Measurements from ENCODE around the gene WASHC4.

Gene WASHC4

DNA sequence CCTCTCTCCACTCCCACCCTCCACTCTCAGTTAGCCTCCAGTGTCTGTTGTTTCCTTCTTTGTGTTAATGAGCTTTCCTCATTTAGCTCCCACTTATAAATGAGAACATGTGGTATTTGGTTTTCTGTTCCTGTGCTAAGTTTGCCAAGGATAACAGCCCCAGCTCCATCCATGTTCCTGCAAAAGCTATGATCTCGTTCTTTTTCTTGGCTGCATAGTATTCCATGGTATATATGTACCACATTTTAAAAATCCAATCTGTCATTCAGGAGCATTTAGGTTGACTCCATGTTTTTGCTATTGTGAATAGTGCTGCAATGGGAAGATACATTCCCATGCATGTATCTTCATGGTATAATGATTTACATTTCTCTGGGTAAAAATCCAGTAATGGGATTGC, 2.8 kb upstream of the WASHC4 start:
- Histone ChIP-seq H4K20me1 (ENCODE audit: insufficient read depth, low read length) (peaks cover 4% of the 10 kb centered on the region; the same call in 1 of the 2 replicates), H3K79me2 (ENCODE audit: insufficient read depth, low read length) (peaks cover 22% of the 10 kb centered on the region), H3K4me1 (ENCODE audit: insufficient read depth, low read length) (peaks cover 27% of the 10 kb centered on the region), H3K4me3 (ENCODE audit: low read depth in 1 of 2, low read length in 2 of 2) (no peak overlapping the region), H3K27ac (ENCODE audit: low read length) (no peak overlapping the region), H3K36me3 (ENCODE audit: insufficient read depth, low read length) (no peaks in the 10 kb centered on the region; the same call in 1 of the 2 replicates), H3K27me3 (ENCODE audit: insufficient read depth, low read length, poor library complexity) (peaks cover 11% of the 10 kb centered on the region), H2AFZ (ENCODE audit: low read depth, low read length) (no peak overlapping the region), H3K9me3 (ENCODE audit: insufficient read depth, low read length, severe bottlenecking) (no peaks in the 10 kb centered on the region), H3K9ac (ENCODE audit: low read depth, low read length) (no peak overlapping the region), H3K4me2 (ENCODE audit: insufficient read depth, low read length) (no peak overlapping the region)
- DNase-seq (no peak), ATAC-seq (ENCODE audit: insufficient read depth, low read depth) (no peak)
- no peak for TF ChIP-seq EZH2 (IDR thresholded peaks at IDR 0.05; ENCODE audit: borderline replicate concordance, low read depth, low read length, severe bottlenecking)
- no peak for TF ChIP-seq CTCF (IDR thresholded peaks at IDR 0.05; ENCODE audit: borderline replicate concordance, extremely low read depth, low read length, poor library complexity, severe bottlenecking)

GRCh38 chr12:105106621-105107020, 910 bp upstream of the WASHC4 start:
- DNase-seq (no peak), ATAC-seq (ENCODE audit: insufficient read depth, low read depth) (no peak)
- Histone ChIP-seq H3K27me3 (ENCODE audit: insufficient read depth, low read length, poor library complexity) (peaks cover 11% of the 10 kb centered on the region), H3K4me1 (ENCODE audit: insufficient read depth, low read length) (peaks cover 39% of the 10 kb centered on the region), H3K9me3 (ENCODE audit: insufficient read depth, low read length, severe bottlenecking) (no peaks in the 10 kb centered on the region), H3K4me2 (ENCODE audit: insufficient read depth, low read length) (peak overlapping the region; percentile 99), H2AFZ (ENCODE audit: low read depth, low read length) (peak overlapping the region; percentile 100), H3K79me2 (ENCODE audit: insufficient read depth, low read length) (peaks cover 40% of the 10 kb centered on the region), H3K9ac (ENCODE audit: low read depth, low read length) (peak overlapping the region; percentile 78), H3K27ac (ENCODE audit: low read length) (no peak overlapping the region; the same call in 1 of the 2 replicates), H3K36me3 (ENCODE audit: insufficient read depth, low read length) (no peaks in the 10 kb centered on the region; the same call in 1 of the 2 replicates), H3K4me3 (ENCODE audit: low read depth in 1 of 2, low read length in 2 of 2) (peak overlapping the region; percentile 53 to 89), H4K20me1 (ENCODE audit: insufficient read depth, low read length) (peaks cover 4% of the 10 kb centered on the region; the same call in 1 of the 2 replicates)
- TF ChIP-seq CTCF (IDR thresholded peaks at IDR 0.05; ENCODE audit: borderline replicate concordance, extremely low read depth, low read length, poor library complexity, severe bottlenecking), result no peak
- no peak for TF ChIP-seq EZH2 (IDR thresholded peaks at IDR 0.05; ENCODE audit: borderline replicate concordance, low read depth, low read length, severe bottlenecking)

DNA sequence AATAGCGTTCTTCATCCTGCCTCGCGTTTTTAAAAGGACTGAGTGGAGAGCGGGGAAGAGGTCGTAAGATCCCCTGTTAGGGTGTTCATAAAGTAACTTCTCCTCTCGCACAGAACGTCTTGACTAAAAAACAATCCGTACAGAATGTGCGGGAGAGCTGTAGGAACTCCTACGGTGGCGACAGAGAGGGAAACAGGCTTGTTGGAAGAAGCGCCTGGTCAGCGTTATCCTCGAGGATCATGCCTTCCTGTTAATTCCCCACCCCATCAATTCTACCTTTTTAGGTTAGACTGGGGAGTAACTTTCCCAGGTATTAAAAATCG, 399 bp upstream of the WASHC4 start:
- peak overlapping the region; percentile 78 for H3K9ac ChIP-seq (ENCODE audit: low read depth, low read length)
- H3K79me2 ChIP-seq (ENCODE audit: insufficient read depth, low read length), result peaks cover 45% of the 10 kb centered on the region
- H3K27me3 ChIP-seq (ENCODE audit: insufficient read depth, low read length, poor library complexity), result peaks cover 11% of the 10 kb centered on the region
- ATAC-seq (ENCODE audit: insufficient read depth, low read depth) (peak; percentile 10), DNase-seq (no peak)
- peaks cover 5% of the 10 kb centered on the region for H3K36me3 ChIP-seq (ENCODE audit: insufficient read depth, low read length)
- H3K27ac ChIP-seq (ENCODE audit: low read length), result peak overlapping the region; percentile 73
- peak overlapping the region; percentile 100 for H2AFZ ChIP-seq (ENCODE audit: low read depth, low read length)
- H3K4me1 ChIP-seq (ENCODE audit: insufficient read depth, low read length), result peaks cover 39% of the 10 kb centered on the region
- H3K9me3 ChIP-seq (ENCODE audit: insufficient read depth, low read length, severe bottlenecking), result no peaks in the 10 kb centered on the region
- H3K4me3 ChIP-seq (ENCODE audit: low read depth in 1 of 2, low read length in 2 of 2), result peak overlapping the region; percentile 53 to 89
- peaks cover 4% of the 10 kb centered on the region; the same call in 1 of the 2 replicates for H4K20me1 ChIP-seq (ENCODE audit: insufficient read depth, low read length)
- TF ChIP-seq CTCF (IDR thresholded peaks at IDR 0.05; ENCODE audit: borderline replicate concordance, extremely low read depth, low read length, poor library complexity, severe bottlenecking) (no peak), EZH2 (IDR thresholded peaks at IDR 0.05; ENCODE audit: borderline replicate concordance, low read depth, low read length, severe bottlenecking) (peak; percentile 38)
- peak overlapping the region; percentile 99 for H3K4me2 ChIP-seq (ENCODE audit: insufficient read depth, low read length)
